Left ventricle myocardium inferior (tissue), 1 donor: ENCODE data around the gene KCND3. TPM values are rescaled to one million over a fixed set of nuclear protein-coding genes. Genes with fewer than 3 reads are reported as not detected.

Source experiments
- DNase-seq: peaks from one replicate; pipeline ENCODE4 v3.0.0-alpha.2; 2020
- H3K27ac ChIP-seq: fragments of 200-600 bp; replicated peaks from 2 replicates; pipeline ENCODE4 v1.8.0; 2021
- H3K27me3 ChIP-seq: fragments of 200-600 bp; 2 replicates; pipeline ENCODE4 v1.8.0; 2021; ENCODE audit warnings: low read depth
- H3K36me3 ChIP-seq: fragments of 200-600 bp; 2 replicates; pipeline ENCODE4 v1.8.0; 2021
- H3K4me1 ChIP-seq: fragments of 200-600 bp; 2 replicates; pipeline ENCODE4 v1.8.0; 2021
- H3K4me3 ChIP-seq: fragments of 200-600 bp; 2 replicates; pipeline ENCODE4 v1.8.0; 2021; ENCODE audit warnings: mild to moderate bottlenecking, moderate library complexity
- H3K9me3 ChIP-seq: fragments of 200-600 bp; replicated peaks from 2 replicates; pipeline ENCODE4 v1.8.0; 2021
- intact Hi-C: fragments of 100-400 bp; cut with micrococcal nuclease; formaldehyde crosslinking; loops from one replicate; pipeline ENCODE4 v1.11.0; 2022
- total RNA-seq: library from RNA; stranded (reverse); fragmentation: NEBNext Ultra II Directional; extraction: Animal tissue kit (Norgen Biotek cat#: 25700); gene quantifications from one replicate; pipeline ENCODE4 v1.2.1, GENCODE V29; 2021
- TF ChIP-seq, protein P1 (sequence below): fragments of 200-600 bp; IDR thresholded peaks from 2 replicates; pipeline ENCODE4 v1.8.0; 2021; ENCODE audit warnings: antibody characterized with exemption, mild to moderate bottlenecking, borderline replicate concordance
- donor health status: DM: no; HTN: yes; CAD: no; lungs with severe emphysema.

Gene KCND3
- total RNA-seq, 1 donor from 2014 or later: 19.2 TPM

DNA sequence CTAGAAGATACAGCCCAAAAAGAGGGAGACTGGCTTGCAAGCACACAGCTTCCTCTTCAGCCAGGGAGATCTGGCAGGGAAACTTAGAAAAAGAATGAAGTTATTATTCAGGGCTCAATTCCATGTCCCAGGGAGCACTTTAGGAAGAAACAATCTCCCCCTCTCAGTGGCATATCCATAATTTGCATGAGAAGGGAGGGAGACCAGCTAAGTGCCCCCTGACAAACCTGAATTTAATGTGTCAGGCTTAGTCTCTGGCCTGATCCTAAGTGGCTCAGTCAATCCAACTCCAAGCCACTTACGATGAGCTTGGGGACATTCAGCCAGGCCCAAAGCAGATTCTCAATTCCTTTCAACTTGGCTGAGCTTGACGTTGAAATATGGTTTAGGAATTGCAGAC is 17.7 kb upstream of the KCND3 start:
- peaks cover 15% of the 10 kb centered on the region for H3K27me3 ChIP-seq
- H3K4me3 ChIP-seq: no peak overlapping the region
- TF ChIP-seq, protein P1, sequence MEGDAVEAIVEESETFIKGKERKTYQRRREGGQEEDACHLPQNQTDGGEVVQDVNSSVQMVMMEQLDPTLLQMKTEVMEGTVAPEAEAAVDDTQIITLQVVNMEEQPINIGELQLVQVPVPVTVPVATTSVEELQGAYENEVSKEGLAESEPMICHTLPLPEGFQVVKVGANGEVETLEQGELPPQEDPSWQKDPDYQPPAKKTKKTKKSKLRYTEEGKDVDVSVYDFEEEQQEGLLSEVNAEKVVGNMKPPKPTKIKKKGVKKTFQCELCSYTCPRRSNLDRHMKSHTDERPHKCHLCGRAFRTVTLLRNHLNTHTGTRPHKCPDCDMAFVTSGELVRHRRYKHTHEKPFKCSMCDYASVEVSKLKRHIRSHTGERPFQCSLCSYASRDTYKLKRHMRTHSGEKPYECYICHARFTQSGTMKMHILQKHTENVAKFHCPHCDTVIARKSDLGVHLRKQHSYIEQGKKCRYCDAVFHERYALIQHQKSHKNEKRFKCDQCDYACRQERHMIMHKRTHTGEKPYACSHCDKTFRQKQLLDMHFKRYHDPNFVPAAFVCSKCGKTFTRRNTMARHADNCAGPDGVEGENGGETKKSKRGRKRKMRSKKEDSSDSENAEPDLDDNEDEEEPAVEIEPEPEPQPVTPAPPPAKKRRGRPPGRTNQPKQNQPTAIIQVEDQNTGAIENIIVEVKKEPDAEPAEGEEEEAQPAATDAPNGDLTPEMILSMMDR: no peak
- H3K4me1 ChIP-seq: no peaks in the 10 kb centered on the region
- no peak for DNase-seq
- H3K27ac ChIP-seq: no peak overlapping the region
- H3K36me3 ChIP-seq: no peaks in the 10 kb centered on the region
- no peaks in the 10 kb centered on the region for H3K9me3 ChIP-seq
- intact Hi-C loops: no loop called here

DNA sequence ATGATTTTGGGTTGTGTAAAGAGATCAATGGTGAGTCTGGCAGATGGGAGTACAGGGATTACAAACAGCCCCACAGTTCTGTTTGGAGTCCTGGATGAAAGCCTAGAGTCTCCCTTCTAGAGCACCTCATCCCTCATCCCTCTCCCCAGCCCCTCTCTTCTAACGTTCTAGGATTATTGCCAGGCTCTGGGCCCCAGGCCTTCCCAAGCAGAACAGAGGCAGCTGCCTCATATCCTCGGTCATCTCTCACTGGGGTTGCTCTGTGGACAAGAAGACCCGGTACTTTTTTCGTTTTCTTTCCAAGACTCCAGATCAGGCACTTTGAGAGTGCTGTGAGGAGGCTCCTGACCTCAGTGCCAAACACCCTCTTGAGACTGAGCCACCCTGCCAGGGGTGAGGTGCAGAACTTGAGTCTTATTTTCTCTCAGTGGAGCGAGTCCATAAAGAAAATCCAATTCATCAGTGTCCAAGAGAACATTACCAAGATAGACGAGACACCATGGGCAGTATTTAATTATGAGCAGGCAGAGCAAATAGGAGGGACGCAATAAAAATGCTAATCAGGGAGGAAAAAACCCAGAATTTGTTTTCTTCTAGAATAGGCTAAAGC is 17.1 kb upstream of the KCND3 start:
- no peaks in the 10 kb centered on the region for H3K4me1 ChIP-seq
- no peak overlapping the region for H3K27ac ChIP-seq
- intact Hi-C loops: no loop called here
- TF ChIP-seq, protein P1: no peak
- H3K27me3 ChIP-seq: peaks cover 22% of the 10 kb centered on the region
- no peak overlapping the region for H3K4me3 ChIP-seq
- no peaks in the 10 kb centered on the region for H3K9me3 ChIP-seq
- no peak for DNase-seq
- H3K36me3 ChIP-seq: no peaks in the 10 kb centered on the region

DNA sequence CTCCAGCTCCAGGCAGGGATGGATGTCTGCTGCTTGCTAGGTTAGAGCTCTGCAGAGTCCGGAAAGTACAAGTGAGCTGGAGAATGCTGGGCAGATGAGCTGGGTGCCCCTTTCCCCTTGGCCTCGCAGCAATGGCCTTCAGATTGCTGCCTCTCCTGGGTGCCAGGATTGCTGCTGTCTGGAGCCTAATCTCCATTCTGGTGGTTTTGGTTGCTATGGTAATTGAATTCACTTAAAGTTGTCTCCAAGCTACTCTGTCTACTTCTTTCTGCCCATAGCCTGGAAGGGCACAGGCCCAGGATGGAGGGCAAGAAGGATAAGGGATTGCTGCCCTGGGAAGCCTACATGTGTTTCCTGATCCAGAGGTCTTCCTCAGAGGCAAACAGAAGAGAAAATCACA is 14.6 kb upstream of the KCND3 start:
- Histone ChIP-seq H3K4me1 (no peaks in the 10 kb centered on the region), H3K27ac (no peak overlapping the region), H3K4me3 (no peak overlapping the region), H3K36me3 (no peaks in the 10 kb centered on the region), H3K27me3 (peaks cover 39% of the 10 kb centered on the region), H3K9me3 (no peaks in the 10 kb centered on the region)
- intact Hi-C loops: no loop called here
- DNase-seq: no peak
- TF ChIP-seq, protein P1: no peak

DNA sequence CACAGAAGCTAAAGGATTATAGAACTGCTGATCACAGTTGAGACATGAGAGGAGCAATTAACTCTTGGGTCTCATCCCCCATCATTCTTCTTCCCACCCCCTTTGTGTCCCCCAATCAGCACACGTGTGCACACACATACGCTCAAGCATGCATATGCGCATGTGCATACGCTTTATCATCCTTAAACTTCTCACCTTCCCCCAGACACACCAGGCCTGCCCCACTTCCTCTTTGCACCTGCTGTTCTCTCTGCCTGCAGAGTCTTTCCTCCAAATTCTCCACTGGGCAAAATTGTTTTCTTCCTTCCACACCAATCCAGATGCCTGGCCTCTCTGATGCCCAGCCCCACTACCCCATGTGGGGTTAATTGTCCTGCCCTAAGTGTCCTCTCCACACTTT is 13.0 kb upstream of the KCND3 start:
- intact Hi-C loops: no loop called here

DNA sequence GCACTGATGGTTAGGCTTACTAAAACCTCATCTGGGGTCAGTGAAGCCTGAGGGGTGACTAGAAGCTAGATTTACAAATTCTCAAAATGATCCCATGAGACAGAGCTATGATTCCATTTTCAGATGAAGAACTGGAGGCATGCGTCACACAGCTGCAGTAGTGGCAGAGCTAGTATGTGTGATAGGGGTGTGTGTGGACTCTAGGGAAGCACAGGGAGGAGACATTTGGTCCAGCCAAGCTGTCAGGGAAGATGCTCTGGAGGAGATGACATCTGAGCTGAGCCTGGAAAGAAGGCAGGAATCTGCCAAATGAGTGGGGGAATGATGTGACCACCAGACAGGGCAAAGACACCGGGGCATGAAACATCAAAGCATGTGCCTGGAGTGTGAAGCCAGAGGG is 12.0 kb upstream of the KCND3 start:
- no peaks in the 10 kb centered on the region for H3K36me3 ChIP-seq
- DNase-seq: no peak
- H3K27me3 ChIP-seq: peaks cover 48% of the 10 kb centered on the region
- no peaks in the 10 kb centered on the region for H3K9me3 ChIP-seq
- H3K27ac ChIP-seq: no peak overlapping the region
- intact Hi-C loops: no loop called here
- no peaks in the 10 kb centered on the region for H3K4me1 ChIP-seq
- TF ChIP-seq, protein P1: no peak
- H3K4me3 ChIP-seq: no peak overlapping the region

More for the DNA sequence above, 13.0 kb upstream of the KCND3 start:
- peaks cover 48% of the 10 kb centered on the region for H3K27me3 ChIP-seq
- H3K9me3 ChIP-seq: no peaks in the 10 kb centered on the region
- no peaks in the 10 kb centered on the region for H3K4me1 ChIP-seq
- H3K27ac ChIP-seq: no peak overlapping the region
- no peak for DNase-seq
- no peak overlapping the region for H3K4me3 ChIP-seq
- H3K36me3 ChIP-seq: no peaks in the 10 kb centered on the region
- TF ChIP-seq, protein P1: no peak
